ENCODE data around the gene LRCH1. TPM values are rescaled to one million over a fixed set of nuclear protein-coding genes. Genes with fewer than 3 reads are reported as not detected.
A peak's percentile ranks its signal among the peaks of the same experiment; 100 is the strongest.

LRCH1 gene
- total RNA-seq, 1 experiment from 2014 or later = 27.0 TPM

GRCh38 chr13:46624821-46625220, 71.9 kb downstream of the LRCH1 start:
- CTCF ChIA-PET = no interaction called here
- no peaks in the 10 kb centered on the region for H3K9me3 ChIP-seq

GRCh38 chr13:46627462-46627861, 74.5 kb downstream of the LRCH1 start:
- CTCF ChIA-PET = no interaction called here

More at GRCh38 chr13:46624821-46625220, 71.9 kb downstream of the LRCH1 start:
- Mint-ChIP-seq H3K36me3 (ENCODE audit: insufficient read depth, unreplicated experiment) (peaks cover 5% of the 10 kb centered on the region), H3K27ac (ENCODE audit: unreplicated experiment) (no peak overlapping the region), H3K9me3 (ENCODE audit: unreplicated experiment) (no peaks in the 10 kb centered on the region), H3K27me3 (ENCODE audit: insufficient read depth, unreplicated experiment) (no peaks in the 10 kb centered on the region), H3K4me1 (ENCODE audit: low read depth, unreplicated experiment) (peaks cover 60% of the 10 kb centered on the region), H3K4me3 (ENCODE audit: unreplicated experiment) (no peak overlapping the region)
- peaks cover 64% of the 10 kb centered on the region for H3K4me1 ChIP-seq
- intact Hi-C loops (cut with micrococcal nuclease; ENCODE audit: unreplicated experiment) = no loop called here
- no peaks in the 10 kb centered on the region for H3K27me3 ChIP-seq (replicated peaks; ENCODE audit: control insufficient read depth, insufficient read depth, low read length)
- no peaks in the 10 kb centered on the region for H3K36me3 ChIP-seq (ENCODE audit: control insufficient read depth, insufficient read depth, low read length)
- no peak for TF ChIP-seq CTCF (IDR thresholded peaks at IDR 0.05; ENCODE audit: insufficient read depth in 1 of 2, low read depth in 1 of 2, low read length in 1 of 2, severe bottlenecking in 1 of 2, unreplicated experiment in 1 of 2)
- BruUV-seq (replicated peaks) = no TSS peak
- POLR2A ChIA-PET = no interaction called here
- no peak overlapping the region for H3K4me3 ChIP-seq (ENCODE audit: low read depth, low read length)
- no peak for DNase-seq

GRCh38 chr13:46628622-46629365, 75.8 kb downstream of the LRCH1 start:
- Mint-ChIP-seq H3K9me3 (ENCODE audit: unreplicated experiment) (no peaks in the 10 kb centered on the region), H3K4me1 (ENCODE audit: low read depth, unreplicated experiment) (peaks cover 54% of the 10 kb centered on the region), H3K27ac (ENCODE audit: unreplicated experiment) (peak overlapping the region; percentile 19), H3K36me3 (ENCODE audit: insufficient read depth, unreplicated experiment) (peaks cover 11% of the 10 kb centered on the region), H3K4me3 (ENCODE audit: unreplicated experiment) (no peak overlapping the region), H3K27me3 (ENCODE audit: insufficient read depth, unreplicated experiment) (no peaks in the 10 kb centered on the region)
- POLR2A ChIA-PET = interaction anchor here (0.6 kb wide), 1 partner anchor 76 kb away, joined by 3 read pairs; the partner anchor contains the start of gene LRCH1
- BruUV-seq (replicated peaks) = no TSS peak
- intact Hi-C loops (cut with micrococcal nuclease; ENCODE audit: unreplicated experiment) = no loop called here
- CTCF ChIA-PET = interaction anchor here (0.7 kb wide), 1 partner anchor 11 kb away, joined by 3 read pairs; no protein-coding TSS in a partner anchor
- H3K27me3 ChIP-seq (replicated peaks; ENCODE audit: control insufficient read depth, insufficient read depth, low read length) = no peaks in the 10 kb centered on the region
- no peak for TF ChIP-seq CTCF (IDR thresholded peaks at IDR 0.05; ENCODE audit: insufficient read depth in 1 of 2, low read depth in 1 of 2, low read length in 1 of 2, severe bottlenecking in 1 of 2, unreplicated experiment in 1 of 2)
- H3K4me1 ChIP-seq = peaks cover 58% of the 10 kb centered on the region
- DNase-seq = no peak
- H3K9me3 ChIP-seq = no peaks in the 10 kb centered on the region
- no peak overlapping the region for H3K4me3 ChIP-seq (ENCODE audit: low read depth, low read length)
- H3K36me3 ChIP-seq (ENCODE audit: control insufficient read depth, insufficient read depth, low read length) = no peaks in the 10 kb centered on the region; the same call in 1 of the 2 replicates

More at GRCh38 chr13:46627462-46627861, 74.5 kb downstream of the LRCH1 start:
- intact Hi-C loops (cut with micrococcal nuclease; ENCODE audit: unreplicated experiment) = no loop called here
- Mint-ChIP-seq H3K4me1 (ENCODE audit: low read depth, unreplicated experiment) (peaks cover 57% of the 10 kb centered on the region), H3K27me3 (ENCODE audit: insufficient read depth, unreplicated experiment) (no peaks in the 10 kb centered on the region), H3K9me3 (ENCODE audit: unreplicated experiment) (no peaks in the 10 kb centered on the region), H3K4me3 (ENCODE audit: unreplicated experiment) (no peak overlapping the region), H3K36me3 (ENCODE audit: insufficient read depth, unreplicated experiment) (peaks cover 5% of the 10 kb centered on the region), H3K27ac (ENCODE audit: unreplicated experiment) (peak overlapping the region; percentile 30)
- BruUV-seq (replicated peaks) = no TSS peak
- Histone ChIP-seq H3K4me1 (peaks cover 52% of the 10 kb centered on the region), H3K27me3 (replicated peaks; ENCODE audit: control insufficient read depth, insufficient read depth, low read length) (no peaks in the 10 kb centered on the region), H3K36me3 (ENCODE audit: control insufficient read depth, insufficient read depth, low read length) (no peaks in the 10 kb centered on the region; the same call in 1 of the 2 replicates), H3K4me3 (ENCODE audit: low read depth, low read length) (no peak overlapping the region), H3K9me3 (no peaks in the 10 kb centered on the region)
- no peak for DNase-seq
- POLR2A ChIA-PET = no interaction called here
- TF ChIP-seq CTCF (IDR thresholded peaks at IDR 0.05; ENCODE audit: insufficient read depth in 1 of 2, low read depth in 1 of 2, low read length in 1 of 2, severe bottlenecking in 1 of 2, unreplicated experiment in 1 of 2) = no peak

Measured in Caco-2 (cell line).